WTC11 (cell line): Measurements from ENCODE around the gene SLC2A4RG.

Experiments
- CREB1 ChIP-seq: sonication (generic); formaldehyde crosslinking; IDR thresholded peaks from 2 replicates; pipeline ENCODE4 v1.8.0; 2023; ENCODE audit warnings: mild to moderate bottlenecking, missing genetic modification reagents
- CTCF ChIP-seq: fragments of 200-600 bp; IDR thresholded peaks from 2 replicates; pipeline ENCODE4 v1.8.0; 2022; ENCODE audit warnings: antibody characterized with exemption
- E2F1 ChIP-seq: sonication (generic); formaldehyde crosslinking; IDR thresholded peaks from 2 replicates; pipeline ENCODE4 v1.8.0; 2022; ENCODE audit warnings: mild to moderate bottlenecking, missing genetic modification reagents
- USF2 ChIP-seq: sonication (generic); formaldehyde crosslinking; IDR thresholded peaks from 2 replicates; pipeline ENCODE4 v1.8.1; 2023; ENCODE audit warnings: mild to moderate bottlenecking, missing genetic modification reagents, moderate library complexity
- TF ChIP-seq, protein P1 (sequence below): sonication (generic); formaldehyde crosslinking; IDR thresholded peaks from 2 replicates; pipeline ENCODE4 v1.8.1; 2023; ENCODE audit warnings: mild to moderate bottlenecking, missing genetic modification reagents
- TF ChIP-seq, protein P2 (sequence below): sonication (generic); formaldehyde crosslinking; conservative IDR thresholded peaks from 2 replicates; pipeline ENCODE4 v1.8.1; 2023; ENCODE audit warnings: mild to moderate bottlenecking, low read depth, missing genetic modification reagents, moderate library complexity
- TF ChIP-seq, protein P3 (sequence below): fragments of 250-450 bp; sonication (Bioruptor Pico); IDR thresholded peaks from 2 replicates; pipeline ENCODE4 v1.9.0; 2021; ENCODE audit warnings: mild to moderate bottlenecking, borderline replicate concordance
- TF ChIP-seq, protein P4 (sequence below): sonication (generic); formaldehyde crosslinking; IDR thresholded peaks from 2 replicates; pipeline ENCODE4 v1.8.0; 2022; ENCODE audit warnings: mild to moderate bottlenecking, missing genetic modification reagents

- TF ChIP-seq, protein P1, sequence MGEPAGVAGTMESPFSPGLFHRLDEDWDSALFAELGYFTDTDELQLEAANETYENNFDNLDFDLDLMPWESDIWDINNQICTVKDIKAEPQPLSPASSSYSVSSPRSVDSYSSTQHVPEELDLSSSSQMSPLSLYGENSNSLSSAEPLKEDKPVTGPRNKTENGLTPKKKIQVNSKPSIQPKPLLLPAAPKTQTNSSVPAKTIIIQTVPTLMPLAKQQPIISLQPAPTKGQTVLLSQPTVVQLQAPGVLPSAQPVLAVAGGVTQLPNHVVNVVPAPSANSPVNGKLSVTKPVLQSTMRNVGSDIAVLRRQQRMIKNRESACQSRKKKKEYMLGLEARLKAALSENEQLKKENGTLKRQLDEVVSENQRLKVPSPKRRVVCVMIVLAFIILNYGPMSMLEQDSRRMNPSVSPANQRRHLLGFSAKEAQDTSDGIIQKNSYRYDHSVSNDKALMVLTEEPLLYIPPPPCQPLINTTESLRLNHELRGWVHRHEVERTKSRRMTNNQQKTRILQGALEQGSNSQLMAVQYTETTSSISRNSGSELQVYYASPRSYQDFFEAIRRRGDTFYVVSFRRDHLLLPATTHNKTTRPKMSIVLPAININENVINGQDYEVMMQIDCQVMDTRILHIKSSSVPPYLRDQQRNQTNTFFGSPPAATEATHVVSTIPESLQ (CRISPR knock-in tag) = no peak
- TF ChIP-seq, protein P2, sequence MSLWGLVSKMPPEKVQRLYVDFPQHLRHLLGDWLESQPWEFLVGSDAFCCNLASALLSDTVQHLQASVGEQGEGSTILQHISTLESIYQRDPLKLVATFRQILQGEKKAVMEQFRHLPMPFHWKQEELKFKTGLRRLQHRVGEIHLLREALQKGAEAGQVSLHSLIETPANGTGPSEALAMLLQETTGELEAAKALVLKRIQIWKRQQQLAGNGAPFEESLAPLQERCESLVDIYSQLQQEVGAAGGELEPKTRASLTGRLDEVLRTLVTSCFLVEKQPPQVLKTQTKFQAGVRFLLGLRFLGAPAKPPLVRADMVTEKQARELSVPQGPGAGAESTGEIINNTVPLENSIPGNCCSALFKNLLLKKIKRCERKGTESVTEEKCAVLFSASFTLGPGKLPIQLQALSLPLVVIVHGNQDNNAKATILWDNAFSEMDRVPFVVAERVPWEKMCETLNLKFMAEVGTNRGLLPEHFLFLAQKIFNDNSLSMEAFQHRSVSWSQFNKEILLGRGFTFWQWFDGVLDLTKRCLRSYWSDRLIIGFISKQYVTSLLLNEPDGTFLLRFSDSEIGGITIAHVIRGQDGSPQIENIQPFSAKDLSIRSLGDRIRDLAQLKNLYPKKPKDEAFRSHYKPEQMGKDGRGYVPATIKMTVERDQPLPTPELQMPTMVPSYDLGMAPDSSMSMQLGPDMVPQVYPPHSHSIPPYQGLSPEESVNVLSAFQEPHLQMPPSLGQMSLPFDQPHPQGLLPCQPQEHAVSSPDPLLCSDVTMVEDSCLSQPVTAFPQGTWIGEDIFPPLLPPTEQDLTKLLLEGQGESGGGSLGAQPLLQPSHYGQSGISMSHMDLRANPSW (CRISPR knock-in tag) = no peak
- TF ChIP-seq CTCF (no peak), CREB1 (no peak), E2F1 (CRISPR knock-in tag) (no peak), USF2 (no peak)
- TF ChIP-seq, protein P3, sequence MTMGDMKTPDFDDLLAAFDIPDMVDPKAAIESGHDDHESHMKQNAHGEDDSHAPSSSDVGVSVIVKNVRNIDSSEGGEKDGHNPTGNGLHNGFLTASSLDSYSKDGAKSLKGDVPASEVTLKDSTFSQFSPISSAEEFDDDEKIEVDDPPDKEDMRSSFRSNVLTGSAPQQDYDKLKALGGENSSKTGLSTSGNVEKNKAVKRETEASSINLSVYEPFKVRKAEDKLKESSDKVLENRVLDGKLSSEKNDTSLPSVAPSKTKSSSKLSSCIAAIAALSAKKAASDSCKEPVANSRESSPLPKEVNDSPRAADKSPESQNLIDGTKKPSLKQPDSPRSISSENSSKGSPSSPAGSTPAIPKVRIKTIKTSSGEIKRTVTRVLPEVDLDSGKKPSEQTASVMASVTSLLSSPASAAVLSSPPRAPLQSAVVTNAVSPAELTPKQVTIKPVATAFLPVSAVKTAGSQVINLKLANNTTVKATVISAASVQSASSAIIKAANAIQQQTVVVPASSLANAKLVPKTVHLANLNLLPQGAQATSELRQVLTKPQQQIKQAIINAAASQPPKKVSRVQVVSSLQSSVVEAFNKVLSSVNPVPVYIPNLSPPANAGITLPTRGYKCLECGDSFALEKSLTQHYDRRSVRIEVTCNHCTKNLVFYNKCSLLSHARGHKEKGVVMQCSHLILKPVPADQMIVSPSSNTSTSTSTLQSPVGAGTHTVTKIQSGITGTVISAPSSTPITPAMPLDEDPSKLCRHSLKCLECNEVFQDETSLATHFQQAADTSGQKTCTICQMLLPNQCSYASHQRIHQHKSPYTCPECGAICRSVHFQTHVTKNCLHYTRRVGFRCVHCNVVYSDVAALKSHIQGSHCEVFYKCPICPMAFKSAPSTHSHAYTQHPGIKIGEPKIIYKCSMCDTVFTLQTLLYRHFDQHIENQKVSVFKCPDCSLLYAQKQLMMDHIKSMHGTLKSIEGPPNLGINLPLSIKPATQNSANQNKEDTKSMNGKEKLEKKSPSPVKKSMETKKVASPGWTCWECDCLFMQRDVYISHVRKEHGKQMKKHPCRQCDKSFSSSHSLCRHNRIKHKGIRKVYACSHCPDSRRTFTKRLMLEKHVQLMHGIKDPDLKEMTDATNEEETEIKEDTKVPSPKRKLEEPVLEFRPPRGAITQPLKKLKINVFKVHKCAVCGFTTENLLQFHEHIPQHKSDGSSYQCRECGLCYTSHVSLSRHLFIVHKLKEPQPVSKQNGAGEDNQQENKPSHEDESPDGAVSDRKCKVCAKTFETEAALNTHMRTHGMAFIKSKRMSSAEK (CRISPR knock-in tag) = no peak
- TF ChIP-seq, protein P4, sequence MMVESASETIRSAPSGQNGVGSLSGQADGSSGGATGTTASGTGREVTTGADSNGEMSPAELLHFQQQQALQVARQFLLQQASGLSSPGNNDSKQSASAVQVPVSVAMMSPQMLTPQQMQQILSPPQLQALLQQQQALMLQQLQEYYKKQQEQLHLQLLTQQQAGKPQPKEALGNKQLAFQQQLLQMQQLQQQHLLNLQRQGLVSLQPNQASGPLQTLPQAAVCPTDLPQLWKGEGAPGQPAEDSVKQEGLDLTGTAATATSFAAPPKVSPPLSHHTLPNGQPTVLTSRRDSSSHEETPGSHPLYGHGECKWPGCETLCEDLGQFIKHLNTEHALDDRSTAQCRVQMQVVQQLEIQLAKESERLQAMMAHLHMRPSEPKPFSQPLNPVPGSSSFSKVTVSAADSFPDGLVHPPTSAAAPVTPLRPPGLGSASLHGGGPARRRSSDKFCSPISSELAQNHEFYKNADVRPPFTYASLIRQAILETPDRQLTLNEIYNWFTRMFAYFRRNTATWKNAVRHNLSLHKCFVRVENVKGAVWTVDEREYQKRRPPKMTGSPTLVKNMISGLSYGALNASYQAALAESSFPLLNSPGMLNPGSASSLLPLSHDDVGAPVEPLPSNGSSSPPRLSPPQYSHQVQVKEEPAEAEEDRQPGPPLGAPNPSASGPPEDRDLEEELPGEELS (CRISPR knock-in tag) = no peak
Observed at GRCh38 chr20:63754008-63754407, 14.4 kb downstream of the SLC2A4RG start.
